A549 (cell line): ENCODE results near the gene BDNF. TPM values are rescaled to one million over a fixed set of nuclear protein-coding genes. Genes with fewer than 3 reads are reported as not detected.

ENCODE experiments used
- ATAC-seq, 2 experiments: fragments of 200-7000 bp in 1 of 2; fragments of >200 bp in 1 of 2; cut with Nextera tagmentation in 1 of 2; cut with Tn5 transposase in 1 of 2; 3 replicates each; pipeline versions ENCODE4 v1.8.0 to v1.9.1; 2018 to 2020; ENCODE audit warnings: mild to moderate bottlenecking in 1 of 2, moderate library complexity in 1 of 2
- CTCF ChIA-PET: fragments of 300-600 bp; sonication (Branson Sonifier 250); formaldehyde crosslinking; extraction: SDS; loops from one replicate; lab custom pipeline; 2021; ENCODE audit warnings: antibody characterized with exemption, inconsistent platforms; lab: Yijun Ruan, JAX
- POLR2A ChIA-PET: fragments of 350-600 bp; formaldehyde crosslinking; extraction: SDS; loops from one replicate; lab custom pipeline; 2021; ENCODE audit warnings: antibody characterized with exemption, inconsistent platforms; lab: Yijun Ruan, JAX
- DNase-seq, 2 experiments: peaks; one replicate each; pipeline versions ENCODE4 v3.0.0 to v3.0.0-alpha.2; 2011 to 2016; ENCODE audit warnings: low read depth in 1 of 2, low spot score in 1 of 2
- FAIRE-seq: peaks from 2 replicates; lab custom pipeline; 2011; peaks lifted over from hg19 to GRCh38; lab: Jason Lieb, UNC
- H3K27ac ChIP-seq, 2 experiments: fragments of >200 bp; sonication (Bioruptor Twin); formaldehyde crosslinking; 3 replicates each; pipeline ENCODE4 v1.5.1; 2016 to 2017
- H3K4me1 ChIP-seq: fragments of >200 bp; sonication (Bioruptor Twin); formaldehyde crosslinking; 3 replicates; pipeline ENCODE4 v1.6.1; 2016
- H3K4me2 ChIP-seq: fragments of >200 bp; sonication (Bioruptor Twin); formaldehyde crosslinking; 3 replicates; pipeline ENCODE4 v1.6.1; 2016
- H3K4me3 ChIP-seq: fragments of >200 bp; sonication (Bioruptor Twin); formaldehyde crosslinking; 3 replicates; pipeline ENCODE4 v1.5.1; 2016
- H3K9me3 ChIP-seq: fragments of >200 bp; sonication (Bioruptor Twin); formaldehyde crosslinking; 3 replicates; pipeline ENCODE4 v1.6.1; 2016
- E2F6 ChIP-seq: IDR thresholded peaks from 2 replicates; pipeline ENCODE4 v1.6.1; 2012; ENCODE audit warnings: low read depth, borderline replicate concordance
- EHF ChIP-seq: fragments of 250-450 bp; sonication (Bioruptor Pico); IDR thresholded peaks from 2 replicates; pipeline ENCODE4 v1.5.0; 2020; ENCODE audit warnings: mild to moderate bottlenecking
- ESRRA ChIP-seq: fragments of 150-350 bp; IDR thresholded peaks from 2 replicates; pipeline ENCODE4 v1.6.1; 2014; ENCODE audit warnings: mild to moderate bottlenecking, low read length, borderline replicate concordance
- GATA3 ChIP-seq: IDR thresholded peaks from 2 replicates; pipeline ENCODE4 v1.6.1; 2012; ENCODE audit warnings: borderline replicate concordance
- HOXB13 ChIP-seq: fragments of 250-450 bp; sonication (Bioruptor Pico); IDR thresholded peaks from 2 replicates; pipeline ENCODE4 v1.5.0; 2020; ENCODE audit warnings: low read depth, mild to moderate bottlenecking, moderate library complexity
- JUN ChIP-seq, 2 experiments: fragments of >200 bp; sonication (Bioruptor Twin); formaldehyde crosslinking; IDR thresholded peaks; 2 replicates in 1 of 2; 3 replicates in 1 of 2; pipeline ENCODE4 v1.6.1; 2016 to 2017
- KDM1A ChIP-seq: fragments of 200-600 bp; sonication (generic); IDR thresholded peaks from 2 replicates; pipeline ENCODE4 v1.6.1; 2016; ENCODE audit warnings: low read depth, mild to moderate bottlenecking
- KDM5A ChIP-seq: fragments of 200-600 bp; sonication (generic); IDR thresholded peaks from 2 replicates; pipeline ENCODE4 v1.6.1; 2016; ENCODE audit warnings: antibody characterized with exemption, mild to moderate bottlenecking
- MAFK ChIP-seq: fragments of 450-650 bp; IDR thresholded peaks from 2 replicates; pipeline ENCODE4 v1.6.1; 2014; ENCODE audit not compliant: partially characterized antibody
- MAX ChIP-seq: IDR thresholded peaks from 2 replicates; pipeline ENCODE4 v1.6.1; 2012
- MYC ChIP-seq: IDR thresholded peaks from 2 replicates; pipeline ENCODE4 v1.6.1; 2012; ENCODE audit warnings: mild to moderate bottlenecking, inconsistent platforms, low read length, improper control_type of control experiment, borderline replicate concordance
- NFE2L2 ChIP-seq: fragments of 150-350 bp; conservative IDR thresholded peaks from 2 replicates; pipeline ENCODE4 v1.6.1; 2014; ENCODE audit warnings: low read length
- NPAS2 ChIP-seq: fragments of 250-450 bp; sonication (Bioruptor Pico); IDR thresholded peaks from 2 replicates; pipeline ENCODE4 v1.8.0; 2022; ENCODE audit warnings: mild to moderate bottlenecking, moderate library complexity, borderline replicate concordance
- POLR2AphosphoS2 ChIP-seq: conservative IDR thresholded peaks from 2 replicates; pipeline ENCODE4 v1.6.1; 2012; ENCODE audit warnings: low read length, improper control_type of control experiment, inconsistent platforms
- RAD21 ChIP-seq, 2 experiments: fragments of >200 bp in 1 of 2; sonication (Bioruptor Twin) in 1 of 2; formaldehyde crosslinking in 1 of 2; IDR thresholded peaks in 1 of 2; conservative IDR thresholded peaks in 1 of 2; 2 replicates in 1 of 2; 3 replicates in 1 of 2; pipeline ENCODE4 v1.6.1; 2012 to 2018; ENCODE audit warnings: inconsistent platforms in 1 of 2
- SMC3 ChIP-seq: fragments of >200 bp; sonication (Bioruptor Twin); formaldehyde crosslinking; IDR thresholded peaks from 3 replicates; pipeline ENCODE4 v1.6.1; 2018; ENCODE audit warnings: inconsistent platforms
- SREBF2 ChIP-seq: fragments of 450-650 bp; IDR thresholded peaks from 2 replicates; pipeline ENCODE4 v1.6.1; 2014; ENCODE audit warnings: mild to moderate bottlenecking, moderate library complexity
- TP53 ChIP-seq: fragments of 250-450 bp; sonication (Bioruptor Pico); IDR thresholded peaks from 2 replicates; pipeline ENCODE4 v1.5.0; 2021; ENCODE audit warnings: mild to moderate bottlenecking, moderate library complexity
- ZFP36 ChIP-seq: fragments of 450-650 bp; IDR thresholded peaks from 2 replicates; pipeline ENCODE4 v1.6.1; 2014; ENCODE audit warnings: borderline replicate concordance; ENCODE audit not compliant: partially characterized antibody
- WGBS: methylation state at CpG from one replicate; pipeline ENCODE4 v1.1.6; 2017; ENCODE audit errors: missing lambda C conversion rate; 5-methylcytosine and 5-hydroxymethylcytosine counted together
- polyA plus RNA-seq, 4 experiments: library from polyadenylated mRNA; depleted of rRNA in 3 of 4; stranded (reverse); fragments of >200 nt; fragmentation: RNase III in 1 of 4; extraction: RNeasy Plus Mini Kit Qiagen cat#74134 plus additional on column Dnase treatment in 1 of 4; gene quantifications; 2 replicates in 3 of 4; 3 replicates in 1 of 4; pipeline ENCODE4 v1.2.3, GENCODE V29; 2011 to 2017
- TF ChIP-seq, protein P1 (sequence below): fragments of >200 bp; sonication (Bioruptor Twin); formaldehyde crosslinking; IDR thresholded peaks from 3 replicates; pipeline ENCODE4 v1.5.1; 2016
- TF ChIP-seq, protein P2 (sequence below): fragments of >200 bp; sonication (Bioruptor Twin); formaldehyde crosslinking; IDR thresholded peaks from 3 replicates; pipeline ENCODE4 v1.6.1; 2016

The BDNF gene
- polyA plus RNA-seq, 2 of the 4 experiments (the other 2 are of a cell fraction): 16.4 to 33.7 TPM

DNA sequence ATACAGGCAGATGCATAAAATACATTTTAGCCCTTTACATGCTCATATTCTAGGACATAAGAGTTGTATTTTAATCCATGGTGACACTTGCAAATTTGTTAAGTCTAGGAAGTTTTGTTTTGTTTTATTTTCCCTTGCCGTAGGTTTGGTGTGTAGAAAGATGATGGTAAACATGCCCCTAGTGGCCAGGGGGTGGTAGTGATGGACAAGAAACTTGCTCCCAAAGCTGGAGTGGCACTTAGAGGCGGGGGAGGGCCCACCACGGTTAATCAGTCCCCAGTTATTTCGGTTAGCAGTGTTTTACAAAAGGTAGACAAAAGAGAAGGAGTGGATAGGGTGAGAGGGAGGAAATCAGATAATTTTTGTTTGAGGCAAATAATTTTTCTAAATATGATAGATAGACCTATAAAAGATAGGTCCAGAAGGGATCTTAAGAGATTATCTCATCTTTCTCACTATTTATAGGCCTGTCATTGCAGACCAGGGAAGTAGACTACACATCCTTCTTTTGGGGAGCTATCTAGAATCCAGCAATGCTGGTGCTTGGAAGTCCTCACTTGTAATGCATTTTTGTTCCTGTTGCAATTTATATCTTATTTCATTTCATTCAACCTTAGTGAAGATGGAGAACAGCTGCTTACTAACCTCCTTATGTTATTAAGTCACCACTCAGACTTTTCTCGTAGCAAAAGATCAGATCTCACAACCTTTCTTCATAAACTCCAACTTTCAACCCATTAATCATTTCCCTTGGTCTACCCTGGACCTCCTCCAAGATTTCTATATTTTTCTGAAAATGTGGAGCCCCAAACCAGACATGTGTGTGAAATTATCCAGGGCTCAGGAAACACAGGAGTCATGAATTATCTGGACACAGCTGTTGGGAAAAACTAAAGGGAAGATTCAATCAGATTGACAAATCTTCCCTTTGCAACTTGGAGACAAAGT lies 5.9 kb upstream of the BDNF start:
- WGBS: 34% methylated on average over 5 of the region's 5 CpGs
- Histone ChIP-seq H3K9me3 (no peaks in the 10 kb centered on the region), H3K4me2 (no peak overlapping the region), H3K4me1 (peaks cover 24% of the 10 kb centered on the region; the same call in 2 of the 3 replicates), H3K4me3 (no peak overlapping the region), H3K27ac (no peak overlapping the region)
- POLR2A ChIA-PET: interaction anchor here (0.6 to 1.0 kb wide), 2 partner anchors 12 to 400 kb away, joined by 5 to 9 read pairs; no protein-coding TSS in a partner anchor
- FAIRE-seq (no peak), DNase-seq (peak; percentile 53 to 64), ATAC-seq (peak in 1 of 2 experiments; percentile 49; a peak in 2 of 6 replicates)
- TF ChIP-seq KDM5A (no peak), E2F6 (no peak), RAD21 (conservative IDR thresholded peaks at IDR 0.05 in 1 of 2, IDR thresholded peaks at IDR 0.05 in 1 of 2) (peak; percentile 31 to 40; a peak in 3 of 5 replicates), HOXB13 (CRISPR knock-in tag) (no peak)
- TF ChIP-seq, protein P1, sequence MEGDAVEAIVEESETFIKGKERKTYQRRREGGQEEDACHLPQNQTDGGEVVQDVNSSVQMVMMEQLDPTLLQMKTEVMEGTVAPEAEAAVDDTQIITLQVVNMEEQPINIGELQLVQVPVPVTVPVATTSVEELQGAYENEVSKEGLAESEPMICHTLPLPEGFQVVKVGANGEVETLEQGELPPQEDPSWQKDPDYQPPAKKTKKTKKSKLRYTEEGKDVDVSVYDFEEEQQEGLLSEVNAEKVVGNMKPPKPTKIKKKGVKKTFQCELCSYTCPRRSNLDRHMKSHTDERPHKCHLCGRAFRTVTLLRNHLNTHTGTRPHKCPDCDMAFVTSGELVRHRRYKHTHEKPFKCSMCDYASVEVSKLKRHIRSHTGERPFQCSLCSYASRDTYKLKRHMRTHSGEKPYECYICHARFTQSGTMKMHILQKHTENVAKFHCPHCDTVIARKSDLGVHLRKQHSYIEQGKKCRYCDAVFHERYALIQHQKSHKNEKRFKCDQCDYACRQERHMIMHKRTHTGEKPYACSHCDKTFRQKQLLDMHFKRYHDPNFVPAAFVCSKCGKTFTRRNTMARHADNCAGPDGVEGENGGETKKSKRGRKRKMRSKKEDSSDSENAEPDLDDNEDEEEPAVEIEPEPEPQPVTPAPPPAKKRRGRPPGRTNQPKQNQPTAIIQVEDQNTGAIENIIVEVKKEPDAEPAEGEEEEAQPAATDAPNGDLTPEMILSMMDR: peak; percentile 41
- CTCF ChIA-PET: interaction anchor here (0.7 to 1.5 kb wide), 3 partner anchors 10 to 406 kb away, joined by 3 to 6 read pairs (median 4); no protein-coding TSS in a partner anchor

GRCh38 chr11:27703481-27703880 lies 3.2 kb upstream of the BDNF start:
- CTCF ChIA-PET: interaction anchor here (1.2 to 7.0 kb wide), 6 partner anchors 15 to 1633 kb away, joined by 3 to 95 read pairs (median 3); no protein-coding TSS in a partner anchor
- no peak for ATAC-seq

DNA sequence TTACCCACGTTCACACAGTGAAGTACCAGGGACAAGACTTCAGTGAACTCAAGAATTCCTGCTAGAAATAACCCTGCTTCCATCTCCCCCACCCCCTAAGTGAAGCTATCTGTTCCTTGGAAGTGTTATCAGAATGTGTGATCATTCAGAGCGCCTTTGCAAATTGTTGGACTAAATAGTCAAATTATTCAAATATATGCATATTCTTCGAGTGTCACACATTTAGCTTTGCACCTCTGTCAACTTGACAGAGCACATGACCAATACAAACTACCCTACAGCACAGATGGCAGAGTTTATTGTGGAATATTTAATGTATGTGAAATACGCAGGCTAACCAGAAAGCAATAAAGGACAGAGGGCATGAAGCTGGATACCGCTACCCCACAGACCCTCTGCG lies 2.6 kb upstream of the BDNF start:
- Histone ChIP-seq H3K27ac (0 out of 6 replicates have a peak overlapping the region, but pooled peaks of 1 of the 2 experiments have one; percentile 29), H3K9me3 (no peaks in the 10 kb centered on the region), H3K4me2 (no peak overlapping the region), H3K4me3 (no peak overlapping the region), H3K4me1 (peaks cover 20% of the 10 kb centered on the region; the same call in 2 of the 3 replicates)
- ATAC-seq: no peak
- WGBS: 84% methylated on average over 6 of the region's 6 CpGs
- no peak for FAIRE-seq
- CTCF ChIA-PET: interaction anchor here (1.2 to 7.0 kb wide), 7 partner anchors 9 to 1634 kb away, joined by 3 to 95 read pairs (median 5); no protein-coding TSS in a partner anchor
- POLR2A ChIA-PET: interaction anchor here (0.9 kb wide), 1 partner anchor 14 kb away, joined by 4 read pairs; no protein-coding TSS in a partner anchor
- no peak for DNase-seq
- TF ChIP-seq EHF (CRISPR knock-in tag): no peak
- TF ChIP-seq MYC: no peak
- TF ChIP-seq GATA3: no peak
- no peak for TF ChIP-seq SREBF2
- TF ChIP-seq TP53 (CRISPR knock-in tag): no peak
- TF ChIP-seq ZFP36: no peak
- no peak for TF ChIP-seq SMC3
- no peak for TF ChIP-seq NFE2L2
- TF ChIP-seq, protein P2, sequence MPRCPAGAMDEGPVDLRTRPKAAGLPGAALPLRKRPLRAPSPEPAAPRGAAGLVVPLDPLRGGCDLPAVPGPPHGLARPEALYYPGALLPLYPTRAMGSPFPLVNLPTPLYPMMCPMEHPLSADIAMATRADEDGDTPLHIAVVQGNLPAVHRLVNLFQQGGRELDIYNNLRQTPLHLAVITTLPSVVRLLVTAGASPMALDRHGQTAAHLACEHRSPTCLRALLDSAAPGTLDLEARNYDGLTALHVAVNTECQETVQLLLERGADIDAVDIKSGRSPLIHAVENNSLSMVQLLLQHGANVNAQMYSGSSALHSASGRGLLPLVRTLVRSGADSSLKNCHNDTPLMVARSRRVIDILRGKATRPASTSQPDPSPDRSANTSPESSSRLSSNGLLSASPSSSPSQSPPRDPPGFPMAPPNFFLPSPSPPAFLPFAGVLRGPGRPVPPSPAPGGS: no peak
- no peak for TF ChIP-seq E2F6
- TF ChIP-seq JUN (IDR thresholded peaks at IDR 0.05): no peak
- no peak for TF ChIP-seq ESRRA
- TF ChIP-seq MAX: no peak
- no peak for TF ChIP-seq KDM1A
- no peak for TF ChIP-seq KDM5A
- no peak for TF ChIP-seq NPAS2 (CRISPR knock-in tag)

More at GRCh38 chr11:27703481-27703880, 3.2 kb upstream of the BDNF start:
- H3K4me2 ChIP-seq: peak overlapping the region; percentile 14; the same call in 1 of the 3 replicates
- TF ChIP-seq, protein P1: peak; percentile 36
- TF ChIP-seq NPAS2 (CRISPR knock-in tag) (no peak), POLR2AphosphoS2 (no peak), SMC3 (peak; percentile 42; the same call in 2 of the 3 replicates), RAD21 (conservative IDR thresholded peaks at IDR 0.05 in 1 of 2, IDR thresholded peaks at IDR 0.05 in 1 of 2) (peak; percentile 51 to 56), MAFK (peak; percentile 47)
- peaks cover 20% of the 10 kb centered on the region; the same call in 2 of the 3 replicates for H3K4me1 ChIP-seq
- 32% methylated on average over 3 of the region's 3 CpGs for WGBS
- DNase-seq (peak in 1 of 2 experiments; percentile 44), FAIRE-seq (no peak)
- peak overlapping the region in 1 of 2 experiments; percentile 29; a peak in 1 of 6 replicates for H3K27ac ChIP-seq
- H3K9me3 ChIP-seq: no peaks in the 10 kb centered on the region
- no peak overlapping the region for H3K4me3 ChIP-seq
- POLR2A ChIA-PET: interaction anchor here (0.9 kb wide), 1 partner anchor 14 kb away, joined by 4 read pairs; no protein-coding TSS in a partner anchor
